Measurements from ENCODE around the gene SBF2. TPM values are rescaled to one million over a fixed set of nuclear protein-coding genes. Genes with fewer than 3 reads are reported as not detected.
A peak's percentile ranks its signal among the peaks of the same experiment; 100 is the strongest.

The SBF2 gene
- 35.9 and 67.9 TPM in 2 replicates for total RNA-seq (2014; rRNA removed; shearing (Covaris generic))

GRCh38 chr11:10293423-10294289 is at the start of gene SBF2:
TSS of gene SBF2 (minus strand) at chr11:10294219. CDS start at chr11:10294069, 150 bp downstream.
- in situ Hi-C loops (cut with HindIII; ENCODE audit: low sequenced_read_pairs): no loop called here
- peak; percentile 80 for DNase-seq (ENCODE audit: low spot score)

- in situ Hi-C loops (cut with HindIII; ENCODE audit: low sequenced_read_pairs): no loop called here
- no peak for DNase-seq (ENCODE audit: low spot score)
These were observed 44.3 kb upstream of the SBF2 start for GRCh38 chr11:10338287-10338686.

GRCh38 chr11:10333490-10333889 is 39.5 kb upstream of the SBF2 start:
- in situ Hi-C loops (cut with HindIII; ENCODE audit: low sequenced_read_pairs): no loop called here
- DNase-seq (ENCODE audit: low spot score): no peak

- in situ Hi-C loops (cut with HindIII; ENCODE audit: low sequenced_read_pairs): no loop called here
- DNase-seq (ENCODE audit: low spot score): no peak
These were observed 37.7 kb upstream of the SBF2 start for GRCh38 chr11:10331548-10332289.

- in situ Hi-C loops (cut with HindIII; ENCODE audit: low sequenced_read_pairs): no loop called here
- DNase-seq (ENCODE audit: low spot score): no peak
These were observed 35.9 kb upstream of the SBF2 start for GRCh38 chr11:10329935-10330334.

- in situ Hi-C loops (cut with HindIII; ENCODE audit: low sequenced_read_pairs): no loop called here
- no peak for DNase-seq (ENCODE audit: low spot score)
These were observed 35.3 kb upstream of the SBF2 start for GRCh38 chr11:10329356-10329755.

- in situ Hi-C loops (cut with HindIII; ENCODE audit: low sequenced_read_pairs): no loop called here
- DNase-seq (ENCODE audit: low spot score): no peak
These were observed 34.5 kb upstream of the SBF2 start for GRCh38 chr11:10328314-10329098.

GRCh38 chr11:10327254-10327653 is 33.2 kb upstream of the SBF2 start:
- no peak for DNase-seq (ENCODE audit: low spot score)
- in situ Hi-C loops (cut with HindIII; ENCODE audit: low sequenced_read_pairs): no loop called here

GRCh38 chr11:10326012-10326964 is 32.3 kb upstream of the SBF2 start:
- DNase-seq (ENCODE audit: low spot score): no peak

GRCh38 chr11:10325277-10326011 is 31.4 kb upstream of the SBF2 start:
- DNase-seq (ENCODE audit: low spot score): no peak
- in situ Hi-C loops (cut with HindIII; ENCODE audit: low sequenced_read_pairs): no loop called here

More at GRCh38 chr11:10326012-10326964, 32.3 kb upstream of the SBF2 start:
- in situ Hi-C loops (cut with HindIII; ENCODE audit: low sequenced_read_pairs): no loop called here

- in situ Hi-C loops (cut with HindIII; ENCODE audit: low sequenced_read_pairs): loop anchor here (25.0 kb wide), 1 partner anchor 487 kb away; no protein-coding TSS in a partner anchor
- no peak for DNase-seq (ENCODE audit: low spot score)
These were observed 30.5 kb upstream of the SBF2 start for GRCh38 chr11:10324474-10324873.

GRCh38 chr11:10323793-10324170 is 29.8 kb upstream of the SBF2 start:
- no peak for DNase-seq (ENCODE audit: low spot score)
- in situ Hi-C loops (cut with HindIII; ENCODE audit: low sequenced_read_pairs): loop anchor here (25.0 kb wide), 1 partner anchor 486 kb away; no protein-coding TSS in a partner anchor

GRCh38 chr11:10322830-10323792 is 29.1 kb upstream of the SBF2 start:
- DNase-seq (ENCODE audit: low spot score): peak; percentile 73
- in situ Hi-C loops (cut with HindIII; ENCODE audit: low sequenced_read_pairs): loop anchor here (25.0 kb wide), 1 partner anchor 486 kb away; no protein-coding TSS in a partner anchor

- DNase-seq (ENCODE audit: low spot score): no peak
- in situ Hi-C loops (cut with HindIII; ENCODE audit: low sequenced_read_pairs): loop anchor here (25.0 kb wide), 1 partner anchor 485 kb away; no protein-coding TSS in a partner anchor
These were observed 28.4 kb upstream of the SBF2 start for GRCh38 chr11:10322401-10322800.

- in situ Hi-C loops (cut with HindIII; ENCODE audit: low sequenced_read_pairs): loop anchor here (25.0 kb wide), 1 partner anchor 484 kb away; no protein-coding TSS in a partner anchor
- no peak for DNase-seq (ENCODE audit: low spot score)
These were observed 26.9 kb upstream of the SBF2 start for GRCh38 chr11:10320736-10321465.
